Ishikawa (cell line): Measurements from ENCODE around the gene TBC1D30.

Experiments used
- CEBPB ChIP-seq: IDR thresholded peaks from 2 replicates; pipeline ENCODE4 v1.6.1; 2012
- CREB1 ChIP-seq: IDR thresholded peaks from 2 replicates; pipeline ENCODE4 v1.6.1; 2012; ENCODE audit warnings: low read depth
- EGR1 ChIP-seq: IDR thresholded peaks from 2 replicates; pipeline ENCODE4 v1.6.1; 2012
- EP300 ChIP-seq: IDR thresholded peaks from 2 replicates; pipeline ENCODE4 v1.6.1; 2012; ENCODE audit warnings: borderline replicate concordance
- FOXM1 ChIP-seq: IDR thresholded peaks from 2 replicates; pipeline ENCODE4 v1.6.1; 2012; ENCODE audit warnings: low read depth, borderline replicate concordance
- NFIC ChIP-seq: IDR thresholded peaks from 2 replicates; pipeline ENCODE4 v1.6.1; 2012
- RAD21 ChIP-seq: IDR thresholded peaks from 2 replicates; pipeline ENCODE4 v1.6.1; 2012; ENCODE audit warnings: low read depth
- TAF1 ChIP-seq: IDR thresholded peaks from 2 replicates; pipeline ENCODE4 v1.6.1; 2012; ENCODE audit warnings: low read depth, mild to moderate bottlenecking
- TCF12 ChIP-seq: IDR thresholded peaks from 2 replicates; pipeline ENCODE4 v1.6.1; 2012; ENCODE audit warnings: low read depth
- TEAD4 ChIP-seq: IDR thresholded peaks from 2 replicates; pipeline ENCODE4 v1.6.1; 2012
- YY1 ChIP-seq: IDR thresholded peaks from 2 replicates; pipeline ENCODE4 v1.6.1; 2012; ENCODE audit warnings: low read depth
- ZBTB7A ChIP-seq: IDR thresholded peaks from 2 replicates; pipeline ENCODE4 v1.6.1; 2012; ENCODE audit warnings: low read depth
- TF ChIP-seq, protein P1 (sequence below): IDR thresholded peaks from 2 replicates; pipeline ENCODE4 v1.6.1; 2012
- TF ChIP-seq, protein P2 (sequence below): IDR thresholded peaks from 2 replicates; pipeline ENCODE4 v1.6.1; 2012; ENCODE audit warnings: low read depth, mild to moderate bottlenecking
- TF ChIP-seq, protein P3 (sequence below): IDR thresholded peaks from 2 replicates; pipeline ENCODE4 v1.6.1; 2012

Gene TBC1D30

DNA sequence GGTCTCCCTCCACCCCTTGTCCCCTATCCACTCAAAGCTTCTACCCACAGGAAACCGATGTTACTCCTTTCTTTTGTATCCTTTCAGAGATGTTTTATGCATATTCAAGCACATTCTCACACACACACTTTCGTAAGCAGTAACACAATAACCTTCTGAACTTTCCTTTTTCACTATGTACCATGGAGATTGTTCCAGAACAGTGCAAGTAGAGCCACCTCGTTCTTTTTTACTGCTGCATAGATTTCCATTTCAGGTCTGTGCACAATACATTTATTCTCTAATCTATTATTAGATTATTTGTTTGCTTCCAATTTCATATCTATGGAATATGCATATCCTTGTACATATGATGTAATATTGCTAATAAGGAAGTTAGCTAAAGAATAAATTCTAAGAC lies 60.3 kb downstream of the TBC1D30 start:
- TF ChIP-seq CEBPB (no peak), YY1 (no peak)

DNA sequence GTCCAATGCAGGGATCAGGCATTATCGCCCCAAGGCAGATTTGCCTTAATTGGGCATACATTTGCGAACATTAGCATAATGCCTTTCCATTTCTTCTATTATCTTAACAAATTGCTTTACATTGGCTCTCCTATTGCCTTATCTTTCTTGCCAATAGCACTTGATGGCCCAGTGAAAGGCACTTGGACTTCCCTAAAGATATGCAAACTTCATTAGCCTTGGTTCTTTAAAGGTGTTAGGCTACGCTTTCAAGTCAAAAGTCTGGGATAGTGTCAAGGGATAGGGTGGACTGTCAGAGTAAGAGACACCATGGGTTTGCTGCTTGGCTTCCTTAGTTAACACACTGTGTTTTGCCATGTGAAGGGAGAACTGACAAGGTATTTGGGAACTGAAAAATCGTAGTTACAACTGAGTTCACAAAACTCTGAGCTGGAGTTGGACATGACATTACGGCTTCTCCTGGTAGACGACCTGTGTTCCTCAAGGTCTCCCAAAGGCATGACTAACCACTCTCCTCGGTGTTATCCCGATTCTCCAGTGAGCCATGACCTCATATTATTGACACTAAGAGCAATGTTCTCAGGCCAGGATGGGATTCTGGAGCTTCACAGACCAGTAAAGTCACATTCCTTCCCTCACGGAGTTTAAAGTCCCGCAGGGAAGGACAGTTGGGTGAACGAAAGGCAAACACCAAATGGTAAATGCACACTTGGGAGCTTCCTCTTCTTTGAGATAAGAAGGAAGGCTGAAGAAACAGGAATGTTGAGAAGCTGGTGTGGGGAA lies 65.2 kb downstream of the TBC1D30 start:
- TF ChIP-seq NFIC (no peak), TEAD4 (0 out of 2 replicates have a peak, but pooled peaks have one; percentile 8)

DNA sequence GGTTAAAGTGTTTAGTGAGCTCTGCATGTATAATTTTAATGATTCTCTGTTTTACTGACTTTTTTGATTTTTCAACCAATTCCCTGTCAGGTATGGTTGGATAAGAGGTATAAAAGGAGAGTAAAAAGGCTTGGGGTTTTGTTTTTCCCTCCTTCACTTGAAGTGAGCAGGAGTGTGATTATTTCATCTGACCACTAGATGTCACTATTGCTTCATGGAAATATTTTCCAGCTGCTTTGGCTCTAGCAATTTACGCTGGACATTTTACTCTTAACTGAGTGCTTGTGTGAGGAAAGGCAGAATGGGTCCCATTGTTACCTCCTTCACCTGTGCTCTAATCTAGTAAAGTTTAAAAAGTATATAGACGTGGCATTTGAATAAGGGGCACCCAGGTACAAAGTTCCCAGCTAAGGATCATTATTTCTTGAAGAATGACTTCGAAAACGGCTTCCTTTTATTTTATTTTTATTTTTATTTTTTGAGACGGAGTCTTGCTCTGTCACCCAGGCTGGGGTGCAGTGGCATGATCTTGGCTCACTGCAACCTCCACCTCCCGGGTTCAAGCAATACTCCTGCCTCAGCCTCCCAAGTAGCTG lies 66.5 kb downstream of the TBC1D30 start:
- TF ChIP-seq CEBPB, result no peak
- TF ChIP-seq, protein P1, sequence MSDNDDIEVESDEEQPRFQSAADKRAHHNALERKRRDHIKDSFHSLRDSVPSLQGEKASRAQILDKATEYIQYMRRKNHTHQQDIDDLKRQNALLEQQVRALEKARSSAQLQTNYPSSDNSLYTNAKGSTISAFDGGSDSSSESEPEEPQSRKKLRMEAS, result no peak
- no peak for TF ChIP-seq ZBTB7A
- no peak for TF ChIP-seq YY1
- peak; percentile 92 for TF ChIP-seq RAD21
- TF ChIP-seq, protein P2, sequence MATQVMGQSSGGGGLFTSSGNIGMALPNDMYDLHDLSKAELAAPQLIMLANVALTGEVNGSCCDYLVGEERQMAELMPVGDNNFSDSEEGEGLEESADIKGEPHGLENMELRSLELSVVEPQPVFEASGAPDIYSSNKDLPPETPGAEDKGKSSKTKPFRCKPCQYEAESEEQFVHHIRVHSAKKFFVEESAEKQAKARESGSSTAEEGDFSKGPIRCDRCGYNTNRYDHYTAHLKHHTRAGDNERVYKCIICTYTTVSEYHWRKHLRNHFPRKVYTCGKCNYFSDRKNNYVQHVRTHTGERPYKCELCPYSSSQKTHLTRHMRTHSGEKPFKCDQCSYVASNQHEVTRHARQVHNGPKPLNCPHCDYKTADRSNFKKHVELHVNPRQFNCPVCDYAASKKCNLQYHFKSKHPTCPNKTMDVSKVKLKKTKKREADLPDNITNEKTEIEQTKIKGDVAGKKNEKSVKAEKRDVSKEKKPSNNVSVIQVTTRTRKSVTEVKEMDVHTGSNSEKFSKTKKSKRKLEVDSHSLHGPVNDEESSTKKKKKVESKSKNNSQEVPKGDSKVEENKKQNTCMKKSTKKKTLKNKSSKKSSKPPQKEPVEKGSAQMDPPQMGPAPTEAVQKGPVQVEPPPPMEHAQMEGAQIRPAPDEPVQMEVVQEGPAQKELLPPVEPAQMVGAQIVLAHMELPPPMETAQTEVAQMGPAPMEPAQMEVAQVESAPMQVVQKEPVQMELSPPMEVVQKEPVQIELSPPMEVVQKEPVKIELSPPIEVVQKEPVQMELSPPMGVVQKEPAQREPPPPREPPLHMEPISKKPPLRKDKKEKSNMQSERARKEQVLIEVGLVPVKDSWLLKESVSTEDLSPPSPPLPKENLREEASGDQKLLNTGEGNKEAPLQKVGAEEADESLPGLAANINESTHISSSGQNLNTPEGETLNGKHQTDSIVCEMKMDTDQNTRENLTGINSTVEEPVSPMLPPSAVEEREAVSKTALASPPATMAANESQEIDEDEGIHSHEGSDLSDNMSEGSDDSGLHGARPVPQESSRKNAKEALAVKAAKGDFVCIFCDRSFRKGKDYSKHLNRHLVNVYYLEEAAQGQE, result no peak
- TF ChIP-seq, protein P3, sequence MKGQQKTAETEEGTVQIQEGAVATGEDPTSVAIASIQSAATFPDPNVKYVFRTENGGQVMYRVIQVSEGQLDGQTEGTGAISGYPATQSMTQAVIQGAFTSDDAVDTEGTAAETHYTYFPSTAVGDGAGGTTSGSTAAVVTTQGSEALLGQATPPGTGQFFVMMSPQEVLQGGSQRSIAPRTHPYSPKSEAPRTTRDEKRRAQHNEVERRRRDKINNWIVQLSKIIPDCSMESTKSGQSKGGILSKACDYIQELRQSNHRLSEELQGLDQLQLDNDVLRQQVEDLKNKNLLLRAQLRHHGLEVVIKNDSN, result no peak
- TF ChIP-seq TEAD4, result no peak

DNA sequence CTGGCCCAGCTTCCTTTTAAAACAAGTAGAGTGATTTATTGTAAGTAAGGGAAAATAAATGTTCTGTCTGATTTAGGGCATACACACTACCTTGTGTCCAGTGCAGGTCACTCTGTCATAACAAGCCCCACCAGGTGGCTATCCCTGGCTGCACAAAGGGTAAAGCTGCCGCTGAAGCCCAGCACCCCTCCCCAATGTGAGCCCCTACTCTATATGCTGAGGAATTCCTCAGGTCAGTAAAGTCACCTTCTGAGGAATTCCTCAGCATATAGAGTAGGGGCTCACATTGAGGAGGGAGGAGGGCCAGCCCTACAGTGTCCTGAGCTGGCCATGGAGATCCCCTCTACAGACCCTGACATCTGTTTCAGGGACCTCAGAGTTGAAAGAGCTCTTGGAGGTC lies 67.2 kb downstream of the TBC1D30 start:
- TF ChIP-seq FOXM1 (no peak), NFIC (no peak), CREB1 (no peak), TEAD4 (no peak), TCF12 (no peak), EGR1 (no peak), YY1 (no peak), CEBPB (no peak), TAF1 (no peak), EP300 (no peak), ZBTB7A (no peak), RAD21 (no peak)
- TF ChIP-seq, protein P3, result no peak
- TF ChIP-seq, protein P2, result no peak
- TF ChIP-seq, protein P1, result no peak

DNA sequence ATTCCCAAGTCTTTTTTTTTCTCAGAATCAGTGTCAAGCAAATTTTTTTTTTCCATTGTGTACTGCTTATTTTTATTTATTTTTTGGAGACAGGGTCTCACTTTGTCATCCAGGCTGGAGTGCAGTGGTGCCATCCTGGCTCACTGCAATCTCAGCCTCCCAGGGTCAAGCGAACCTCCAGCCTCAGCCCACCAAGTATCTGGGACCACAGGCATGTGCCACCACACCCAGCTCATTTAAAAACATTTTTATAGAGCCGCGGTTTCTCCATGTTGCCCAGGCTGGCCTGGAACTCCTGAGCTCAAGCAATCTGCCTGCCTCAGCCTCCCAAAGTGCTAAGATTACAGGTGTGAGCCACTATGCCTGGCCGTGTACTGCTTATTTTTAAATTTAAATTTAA lies 68.1 kb downstream of the TBC1D30 start:
- TF ChIP-seq NFIC, result no peak
- TF ChIP-seq ZBTB7A, result no peak
- no peak for TF ChIP-seq RAD21
- TF ChIP-seq CEBPB, result no peak
- TF ChIP-seq, protein P1, result no peak
- TF ChIP-seq EGR1, result no peak
- TF ChIP-seq, protein P3, result no peak
- TF ChIP-seq TAF1, result no peak
- no peak for TF ChIP-seq EP300

DNA sequence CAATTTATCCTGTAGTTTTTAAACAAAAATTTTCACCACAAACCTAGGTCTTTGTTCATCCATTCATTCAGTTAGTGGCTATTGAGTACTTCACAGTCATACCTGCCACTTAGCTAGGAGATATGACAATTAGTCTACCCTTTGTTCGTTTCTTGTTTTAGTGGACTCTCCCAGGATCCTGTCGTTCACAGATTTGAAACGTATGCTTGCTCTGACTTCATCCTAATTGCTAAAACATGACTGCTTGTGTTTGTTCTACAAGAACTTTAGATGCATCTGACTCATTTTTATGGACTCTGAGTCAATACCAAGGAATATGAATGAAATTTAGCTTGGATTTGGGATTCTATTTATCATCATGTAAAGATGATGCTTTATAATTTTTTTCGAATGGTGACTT lies 69.5 kb downstream of the TBC1D30 start:
- TF ChIP-seq TEAD4 (no peak), CREB1 (no peak), EGR1 (no peak), CEBPB (no peak), YY1 (no peak), NFIC (no peak)
- TF ChIP-seq, protein P3, result no peak
